LNCaP clone FGC (cell line): ENCODE measurements around the gene BICD2.
A peak's percentile ranks its signal among the peaks of the same experiment; 100 is the strongest.
"Not testable (repeated sequence)": the region's sequence is repeated elsewhere in the genome, so short reads cannot be mapped to it uniquely, and the experiment has no call there.

Source experiments
- DNase-seq: peaks from one replicate; pipeline ENCODE4 v3.0.0-alpha.2; 2011; ENCODE audit warnings: low read depth
- H3K4me3 ChIP-seq: 2 replicates; pipeline ENCODE4 v1.5.1; 2011; ENCODE audit warnings: mild to moderate bottlenecking, low read depth, low read length, control low read depth
- CTCF ChIP-seq: IDR thresholded peaks from 2 replicates; pipeline ENCODE4 v1.5.1; 2012; ENCODE audit warnings: mild to moderate bottlenecking; ENCODE audit not compliant: control insufficient read depth, insufficient read depth; ENCODE audit errors: extremely low read depth

The BICD2 gene

DNA sequence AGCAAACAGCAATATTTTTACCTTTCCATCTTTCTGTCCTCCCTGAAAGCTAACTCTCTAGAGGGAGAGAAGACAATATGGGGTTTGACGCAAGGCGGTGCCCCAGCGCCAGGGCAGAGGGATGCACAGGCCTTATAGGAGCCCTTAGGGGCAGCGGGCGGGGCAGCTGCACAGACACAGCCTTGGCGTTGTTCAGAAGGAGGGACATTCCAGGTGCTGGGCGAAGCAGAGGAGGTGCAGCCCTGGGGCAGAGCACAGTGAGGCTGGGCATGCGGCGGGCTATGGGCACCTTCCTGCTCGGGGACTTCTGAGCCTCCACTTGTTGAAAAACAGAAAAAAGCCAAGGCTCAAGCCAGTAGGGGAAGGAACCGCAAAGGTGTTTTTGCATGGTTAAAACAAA lies 33.7 kb upstream of the BICD2 start:
- no peak for DNase-seq
- no peak for TF ChIP-seq CTCF
- H3K4me3 ChIP-seq = no peak overlapping the region

DNA sequence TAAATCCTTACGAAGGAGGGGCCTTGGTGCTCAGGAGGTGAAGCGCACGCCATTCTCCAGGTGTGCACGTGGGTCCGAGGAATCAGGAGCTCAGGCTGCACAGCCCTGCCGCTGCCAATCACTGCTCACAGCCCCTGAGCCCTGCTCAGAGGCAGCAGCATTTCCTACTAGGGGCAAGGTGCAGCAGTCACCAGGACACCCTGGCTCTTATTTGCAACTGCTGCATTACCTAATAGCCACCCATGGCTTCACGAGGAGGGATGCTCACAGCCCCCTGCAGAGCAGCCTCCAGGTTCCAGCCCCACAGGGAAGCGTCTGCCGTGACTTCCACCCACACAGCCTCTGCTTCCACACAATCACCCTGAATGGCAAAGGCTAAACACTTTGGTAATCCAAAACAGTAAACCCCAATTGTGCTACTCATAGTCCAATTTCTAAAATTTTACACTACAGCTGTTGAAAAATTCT lies 31.7 kb upstream of the BICD2 start:
- not testable (repeated sequence) for H3K4me3 ChIP-seq, DNase-seq

GRCh38 chr9:92795598-92796336 lies 31.1 kb upstream of the BICD2 start:
- no peak overlapping the region for H3K4me3 ChIP-seq
- no peak for DNase-seq
- TF ChIP-seq CTCF = no peak

DNA sequence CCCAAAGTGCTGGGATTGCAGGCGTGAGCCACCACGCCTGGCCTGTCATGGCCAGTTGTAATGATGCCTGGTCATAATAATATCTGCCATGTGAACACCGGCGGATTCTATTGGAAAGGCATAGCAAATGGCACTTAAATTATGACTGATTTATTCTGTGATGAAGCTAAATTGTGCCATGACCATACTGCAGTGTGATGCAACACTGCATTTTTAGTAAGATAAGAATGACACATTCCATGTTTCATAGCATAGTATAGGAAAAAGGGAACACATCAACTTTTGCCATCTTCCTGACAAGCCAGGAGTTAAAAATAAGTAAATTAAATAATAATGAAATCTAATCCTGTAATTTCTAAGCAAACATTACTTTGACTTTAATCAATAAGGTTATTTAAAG lies 30.4 kb upstream of the BICD2 start:
- no peak overlapping the region for H3K4me3 ChIP-seq
- no peak for DNase-seq
- no peak for TF ChIP-seq CTCF

DNA sequence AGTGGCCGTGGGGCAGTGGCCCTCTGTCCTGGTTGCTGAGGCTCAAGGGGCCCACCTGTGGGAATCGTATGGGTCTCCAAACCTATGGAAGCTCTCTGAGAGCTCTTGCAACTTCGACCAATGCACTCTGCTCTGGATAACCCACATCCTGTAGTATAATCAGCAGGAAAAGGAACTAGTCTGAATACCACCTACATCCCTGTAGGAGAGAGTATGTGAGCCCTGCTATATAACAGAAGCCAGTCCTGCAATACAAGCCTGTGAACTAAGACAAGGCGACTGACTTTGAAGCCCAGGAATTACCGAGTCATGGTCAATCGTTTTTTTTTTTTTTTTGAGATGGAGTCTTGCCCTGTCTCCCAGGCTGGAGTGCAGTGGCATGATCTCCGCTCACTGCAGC lies 29.8 kb upstream of the BICD2 start:
- no peak overlapping the region for H3K4me3 ChIP-seq
- TF ChIP-seq CTCF = no peak
- DNase-seq = no peak

- no peak overlapping the region for H3K4me3 ChIP-seq
- TF ChIP-seq CTCF = peak; percentile 88
- DNase-seq = peak; percentile 46
Observed at GRCh38 chr9:92790542-92791527, 26.2 kb upstream of the BICD2 start.

- H3K4me3 ChIP-seq = no peak overlapping the region
- no peak for TF ChIP-seq CTCF
- no peak for DNase-seq
Observed at GRCh38 chr9:92786298-92786697, 21.7 kb upstream of the BICD2 start.
